ENCODE measurements around the gene PROM1. TPM values are rescaled to one million over a fixed set of nuclear protein-coding genes. Genes with fewer than 3 reads are reported as not detected.

PROM1 gene
- total RNA-seq, 1 experiment from 2014 or later, result 65.1 TPM

GRCh38 chr4:15956179-15956850, 127.5 kb downstream of the PROM1 start:
- no peak overlapping the region for H3K4me3 Mint-ChIP-seq
- H3K36me3 Mint-ChIP-seq, result peaks cover 15% of the 10 kb centered on the region
- ChIA-PET CTCF (interaction anchor here (0.6 to 2.2 kb wide), 39 partner anchors 8 to 487 kb away, joined by 3 to 180 read pairs (median 5); partner anchors contain the start of genes CC2D2A and FGFBP1), POLR2A (interaction anchor here (1.1 kb wide), 1 partner anchor 74 kb away, joined by 5 read pairs; no protein-coding TSS in a partner anchor)
- H3K4me1 Mint-ChIP-seq, result peaks cover 12% of the 10 kb centered on the region
- 0 out of 2 replicates have a peak, but pooled peaks cover 4% of the 10 kb centered on the region for H3K27me3 Mint-ChIP-seq (ENCODE audit: low read depth)
- peak; percentile 92 for DNase-seq (ENCODE audit: low spot score)
- peak; percentile 95 for ATAC-seq
- peaks cover 35% of the 10 kb centered on the region for H3K9me3 Mint-ChIP-seq
- TF ChIP-seq E2F1 (CRISPR knock-in tag; IDR thresholded peaks at IDR 0.05) (no peak), CTCF (IDR thresholded peaks at IDR 0.05) (peak; percentile 84)
- H3K27ac Mint-ChIP-seq, result no peak overlapping the region

GRCh38 chr4:15955670-15956069, 128.2 kb downstream of the PROM1 start:
- ATAC-seq (peak; percentile 25), DNase-seq (ENCODE audit: low spot score) (no peak)
- Mint-ChIP-seq H3K9me3 (peaks cover 35% of the 10 kb centered on the region), H3K4me3 (no peak overlapping the region), H3K36me3 (peaks cover 15% of the 10 kb centered on the region), H3K4me1 (peaks cover 12% of the 10 kb centered on the region), H3K27me3 (ENCODE audit: low read depth) (0 out of 2 replicates have a peak, but pooled peaks cover 4% of the 10 kb centered on the region), H3K27ac (no peak overlapping the region)
- ChIA-PET CTCF (interaction anchor here (0.7 to 2.2 kb wide), 34 partner anchors 9 to 486 kb away, joined by 3 to 180 read pairs (median 5); partner anchors contain the start of genes CC2D2A and FGFBP1), POLR2A (interaction anchor here (1.1 kb wide), 1 partner anchor 73 kb away, joined by 5 read pairs; no protein-coding TSS in a partner anchor)
- no peak for TF ChIP-seq ETV6 (CRISPR knock-in tag; IDR thresholded peaks at IDR 0.05)
- no peak for TF ChIP-seq ATF2 (CRISPR knock-in tag; IDR thresholded peaks at IDR 0.05; ENCODE audit: borderline replicate concordance, low read depth)
- no peak for TF ChIP-seq NFYB (CRISPR knock-in tag; conservative IDR thresholded peaks at IDR 0.05; ENCODE audit: low read depth)
- no peak for TF ChIP-seq EMX1 (CRISPR knock-in tag; IDR thresholded peaks at IDR 0.05)
- no peak for TF ChIP-seq FOXP4 (CRISPR knock-in tag; IDR thresholded peaks at IDR 0.05)

GRCh38 chr4:15953625-15954024, 130.2 kb downstream of the PROM1 start:
- H3K27me3 Mint-ChIP-seq (ENCODE audit: low read depth), result 0 out of 2 replicates have a peak, but pooled peaks cover 4% of the 10 kb centered on the region
- no peak overlapping the region for H3K27ac Mint-ChIP-seq
- no peak for TF ChIP-seq USF2 (CRISPR knock-in tag; IDR thresholded peaks at IDR 0.05)
- no peak for TF ChIP-seq TCF7 (CRISPR knock-in tag; IDR thresholded peaks at IDR 0.05; ENCODE audit: low read depth)
- no peak for TF ChIP-seq MYBL2 (CRISPR knock-in tag; IDR thresholded peaks at IDR 0.05)
- no peak for TF ChIP-seq JAZF1 (CRISPR knock-in tag; IDR thresholded peaks at IDR 0.05)
- no peak for TF ChIP-seq CREM (CRISPR knock-in tag; IDR thresholded peaks at IDR 0.05)
- TF ChIP-seq TP53 (CRISPR knock-in tag; IDR thresholded peaks at IDR 0.05), result no peak
- TF ChIP-seq NFATC4 (CRISPR knock-in tag; IDR thresholded peaks at IDR 0.05), result no peak
- TF ChIP-seq FOXP1 (CRISPR knock-in tag; IDR thresholded peaks at IDR 0.05; ENCODE audit: borderline replicate concordance), result no peak
- no peak for TF ChIP-seq ZNF232 (CRISPR knock-in tag; IDR thresholded peaks at IDR 0.05)
- TF ChIP-seq FOXJ3 (CRISPR knock-in tag; IDR thresholded peaks at IDR 0.05; ENCODE audit: borderline replicate concordance), result no peak
- no peak for TF ChIP-seq ZBTB21 (CRISPR knock-in tag; IDR thresholded peaks at IDR 0.05; ENCODE audit: borderline replicate concordance)
- TF ChIP-seq ELF4 (CRISPR knock-in tag; IDR thresholded peaks at IDR 0.05; ENCODE audit: low read depth), result no peak
- no peak for TF ChIP-seq RELA (CRISPR knock-in tag; IDR thresholded peaks at IDR 0.05; ENCODE audit: borderline replicate concordance)
- TF ChIP-seq ZNF219 (CRISPR knock-in tag; IDR thresholded peaks at IDR 0.05; ENCODE audit: borderline replicate concordance), result no peak
- TF ChIP-seq ESRRA (CRISPR knock-in tag; IDR thresholded peaks at IDR 0.05; ENCODE audit: borderline replicate concordance), result no peak
- TF ChIP-seq JUN (CRISPR knock-in tag; IDR thresholded peaks at IDR 0.05), result no peak
- no peak for TF ChIP-seq CBFB (CRISPR knock-in tag; IDR thresholded peaks at IDR 0.05; ENCODE audit: low read depth)
- no peak for TF ChIP-seq GABPB1 (CRISPR knock-in tag; IDR thresholded peaks at IDR 0.05)
- ATAC-seq, result no peak
- H3K9me3 Mint-ChIP-seq, result peaks cover 35% of the 10 kb centered on the region
- no peak for DNase-seq (ENCODE audit: low spot score)
- no peak overlapping the region for H3K4me3 Mint-ChIP-seq
- peaks cover 15% of the 10 kb centered on the region for H3K36me3 Mint-ChIP-seq
- peaks cover 12% of the 10 kb centered on the region for H3K4me1 Mint-ChIP-seq
- CTCF ChIA-PET, result interaction anchor here (1.1 to 2.0 kb wide), 3 partner anchors 71 to 474 kb away, joined by 3 to 12 read pairs (median 4); no protein-coding TSS in a partner anchor
- POLR2A ChIA-PET, result no interaction called here
